ENCODE data around the gene NBEA. TPM values are rescaled to one million over a fixed set of nuclear protein-coding genes. Genes with fewer than 3 reads are reported as not detected.

NBEA gene
- total RNA-seq, 2 experiments from 2014 or later, result 3.5 to 3.8 TPM

GRCh38 chr13:35256459-35257148 is 314.5 kb downstream of the NBEA start:
- POLR2A ChIA-PET, result no interaction called here

GRCh38 chr13:35260316-35260715 is 318.2 kb downstream of the NBEA start:
- Mint-ChIP-seq H3K4me1 (ENCODE audit: low read depth) (no peaks in the 10 kb centered on the region), H3K27me3 (no peaks in the 10 kb centered on the region), H3K36me3 (ENCODE audit: low read depth) (peaks cover 10% of the 10 kb centered on the region), H3K27ac (no peak overlapping the region), H3K9me3 (peaks cover 6% of the 10 kb centered on the region), H3K4me3 (no peak overlapping the region)
- H3K27ac ChIP-seq (ENCODE audit: low read depth in 1 of 2, low read length in 2 of 2), result no peak overlapping the region
- ChIA-PET POLR2A (no interaction called here), CTCF (no interaction called here)
- H3K36me3 ChIP-seq (ENCODE audit: insufficient read depth, low read length), result no peaks in the 10 kb centered on the region
- no peak for DNase-seq
- no peaks in the 10 kb centered on the region for H3K4me1 ChIP-seq (ENCODE audit: insufficient read depth, low read length)
- no peak for TF ChIP-seq CTCF (IDR thresholded peaks at IDR 0.05)
- H3K9me3 ChIP-seq (ENCODE audit: control insufficient read depth in 1 of 2, insufficient read depth in 1 of 2, low read length in 2 of 2), result peaks cover 0 to 10% of the 10 kb centered on the region in 2 experiments
- intact Hi-C loops (cut with DNase I, micrococcal nuclease), result no loop called here
- no peak for ATAC-seq (ENCODE audit: poor library complexity)
- no peak overlapping the region for H3K4me3 ChIP-seq (ENCODE audit: low read length)
- no peaks in the 10 kb centered on the region for H3K27me3 ChIP-seq (ENCODE audit: control insufficient read depth in 1 of 2, insufficient read depth in 2 of 2, low read length in 2 of 2)

More at GRCh38 chr13:35256459-35257148, 314.5 kb downstream of the NBEA start:
- Mint-ChIP-seq H3K27ac (no peak overlapping the region), H3K9me3 (no peaks in the 10 kb centered on the region), H3K27me3 (no peaks in the 10 kb centered on the region), H3K36me3 (ENCODE audit: low read depth) (peaks cover 23% of the 10 kb centered on the region), H3K4me3 (no peak overlapping the region), H3K4me1 (ENCODE audit: low read depth) (no peaks in the 10 kb centered on the region)
- Histone ChIP-seq H3K4me3 (ENCODE audit: low read length) (no peak overlapping the region), H3K36me3 (ENCODE audit: insufficient read depth, low read length) (no peaks in the 10 kb centered on the region), H3K9me3 (ENCODE audit: control insufficient read depth in 1 of 2, insufficient read depth in 1 of 2, low read length in 2 of 2) (peaks cover 0 to 15% of the 10 kb centered on the region in 2 experiments), H3K27ac (ENCODE audit: low read depth in 1 of 2, low read length in 2 of 2) (no peak overlapping the region), H3K4me1 (ENCODE audit: insufficient read depth, low read length) (no peaks in the 10 kb centered on the region), H3K27me3 (ENCODE audit: control insufficient read depth in 1 of 2, insufficient read depth in 2 of 2, low read length in 2 of 2) (no peaks in the 10 kb centered on the region)
- ATAC-seq (ENCODE audit: poor library complexity) (no peak), DNase-seq (no peak)
- TF ChIP-seq CTCF (IDR thresholded peaks at IDR 0.05), result no peak
- intact Hi-C loops (cut with DNase I, micrococcal nuclease), result no loop called here
- CTCF ChIA-PET, result interaction anchor here (0.6 kb wide), 1 partner anchor 240 kb away, joined by 3 read pairs; no protein-coding TSS in a partner anchor

GRCh38 chr13:35266412-35266811 is 324.3 kb downstream of the NBEA start:
- Histone ChIP-seq H3K4me3 (ENCODE audit: low read length) (no peak overlapping the region), H3K27ac (ENCODE audit: low read depth in 1 of 2, low read length in 2 of 2) (no peak overlapping the region), H3K4me1 (ENCODE audit: insufficient read depth, low read length) (no peaks in the 10 kb centered on the region), H3K9me3 (ENCODE audit: control insufficient read depth in 1 of 2, insufficient read depth in 1 of 2, low read length in 2 of 2) (peaks cover 0 to 9% of the 10 kb centered on the region in 2 experiments), H3K27me3 (ENCODE audit: control insufficient read depth in 1 of 2, insufficient read depth in 2 of 2, low read length in 2 of 2) (no peaks in the 10 kb centered on the region), H3K36me3 (ENCODE audit: insufficient read depth, low read length) (no peaks in the 10 kb centered on the region)
- H3K27ac Mint-ChIP-seq, result no peak overlapping the region
- H3K4me3 Mint-ChIP-seq, result no peak overlapping the region
- H3K36me3 Mint-ChIP-seq (ENCODE audit: low read depth), result peaks cover 20% of the 10 kb centered on the region
- peaks cover 21% of the 10 kb centered on the region for H3K9me3 Mint-ChIP-seq
- no peak for TF ChIP-seq CTCF (IDR thresholded peaks at IDR 0.05)
- ATAC-seq (ENCODE audit: poor library complexity) (no peak), DNase-seq (no peak)
- intact Hi-C loops (cut with DNase I, micrococcal nuclease), result no loop called here
- no peaks in the 10 kb centered on the region for H3K4me1 Mint-ChIP-seq (ENCODE audit: low read depth)
- POLR2A ChIA-PET, result no interaction called here
- H3K27me3 Mint-ChIP-seq, result no peaks in the 10 kb centered on the region
- CTCF ChIA-PET, result no interaction called here

Measured in CD4-positive, alpha-beta T cell (primary cell).